H1 (cell line): ENCODE results near the gene F5.

Source experiments
- ATF2 ChIP-seq: IDR thresholded peaks from 2 replicates; pipeline ENCODE4 v1.6.1; 2012; ENCODE audit warnings: low read length, inconsistent platforms
- ATF3 ChIP-seq: IDR thresholded peaks from 2 replicates; pipeline ENCODE4 v1.6.1; 2011; ENCODE audit warnings: low read depth, mild to moderate bottlenecking, low read length; ENCODE audit not compliant: insufficient read depth
- BRCA1 ChIP-seq: IDR thresholded peaks from 2 replicates; pipeline ENCODE4 v1.6.1; 2012; ENCODE audit warnings: low read depth, low read length, improper control_type of control experiment
- CEBPB ChIP-seq: IDR thresholded peaks from 2 replicates; pipeline ENCODE4 v1.6.1; 2012; ENCODE audit warnings: low read depth, low read length
- CTCF ChIP-seq, 3 experiments: IDR thresholded peaks; 1 replicate in 2 of 3; 2 replicates in 1 of 3; pipeline versions ENCODE4 v1.5.1 to v1.6.1; 2011; ENCODE audit warnings: low read length in 3 of 3, mild to moderate bottlenecking in 3 of 3, inconsistent platforms in 2 of 3, low read depth in 1 of 3, moderate library complexity in 1 of 3; ENCODE audit not compliant: insufficient read depth in 1 of 3; ENCODE audit errors: control extremely low read depth in 1 of 3
- EZH2 ChIP-seq: fragments of 200-600 bp; sonication (generic); IDR thresholded peaks from 2 replicates; pipeline ENCODE4 v1.7.1; 2012; ENCODE audit warnings: low read depth, mild to moderate bottlenecking, moderate library complexity, low read length, inconsistent platforms; ENCODE audit not compliant: severe bottlenecking
- HDAC2 ChIP-seq, 2 experiments: fragments of 300-600 bp in 1 of 2; sonication (generic) in 1 of 2; IDR thresholded peaks; 2 replicates each; pipeline ENCODE4 v1.6.1; 2011 to 2012; ENCODE audit warnings: low read depth in 2 of 2, low read length in 2 of 2, mild to moderate bottlenecking in 2 of 2, moderate library complexity in 2 of 2, borderline replicate concordance in 1 of 2, inconsistent platforms in 1 of 2
- JUN ChIP-seq: IDR thresholded peaks from 2 replicates; pipeline ENCODE4 v1.6.1; 2011; ENCODE audit warnings: low read depth, mild to moderate bottlenecking, improper control_type of control experiment, low read length
- MAX ChIP-seq: IDR thresholded peaks from 2 replicates; pipeline ENCODE4 v1.6.1; 2012; ENCODE audit warnings: inconsistent platforms
- POLR2A ChIP-seq, 2 experiments: IDR thresholded peaks; 1 replicate in 1 of 2; 2 replicates in 1 of 2; pipeline ENCODE4 v1.6.1; 2011; ENCODE audit warnings: low read depth in 2 of 2, low read length in 2 of 2, mild to moderate bottlenecking in 2 of 2; ENCODE audit errors: control extremely low read depth in 1 of 2
- SIN3A ChIP-seq, 2 experiments: IDR thresholded peaks in 1 of 2; conservative IDR thresholded peaks in 1 of 2; 2 replicates each; pipeline ENCODE4 v1.6.1; 2011 to 2012; ENCODE audit warnings: low read length in 2 of 2, improper control_type of control experiment in 1 of 2, low read depth in 1 of 2, mild to moderate bottlenecking in 1 of 2
- SUZ12 ChIP-seq: fragments of 200-600 bp; sonication (generic); IDR thresholded peaks from 2 replicates; pipeline ENCODE4 v1.6.1; 2012; ENCODE audit warnings: mild to moderate bottlenecking, inconsistent platforms, low read length, moderate library complexity, mixed read lengths
- TAF1 ChIP-seq: IDR thresholded peaks from 2 replicates; pipeline ENCODE4 v1.6.1; 2011; ENCODE audit warnings: mild to moderate bottlenecking, low read depth, low read length
- USF2 ChIP-seq: IDR thresholded peaks from 2 replicates; pipeline ENCODE4 v1.6.1; 2011; ENCODE audit warnings: low read length, improper control_type of control experiment

- TF ChIP-seq BRCA1 (no peak), CTCF (IDR thresholded peaks at IDR 0.05; ENCODE audit: control extremely low read depth in 1 of 3, insufficient read depth in 1 of 3, low read depth in 1 of 3, low read length in 3 of 3) (no peak), ATF2 (no peak), HDAC2 (IDR thresholded peaks at IDR 0.05; ENCODE audit: borderline replicate concordance in 1 of 2, low read depth in 2 of 2, low read length in 2 of 2) (no peak), TAF1 (no peak), JUN (no peak), POLR2A (IDR thresholded peaks at IDR 0.05; ENCODE audit: control extremely low read depth in 1 of 2, low read depth in 2 of 2, low read length in 2 of 2) (no peak), USF2 (no peak), CEBPB (no peak), SUZ12 (no peak), MAX (no peak), ATF3 (no peak), EZH2 (no peak), SIN3A (conservative IDR thresholded peaks at IDR 0.05 in 1 of 2, IDR thresholded peaks at IDR 0.05 in 1 of 2; ENCODE audit: low read depth in 1 of 2, low read length in 2 of 2) (no peak)
Measured at GRCh38 chr1:169479363-169480066, 106.8 kb downstream of the F5 start.
